WTC11 (cell line): ENCODE results near the gene BMP2K. TPM values are rescaled to one million over a fixed set of nuclear protein-coding genes. Genes with fewer than 3 reads are reported as not detected.

Experiments used
- ATAC-seq: fragments of 200-7000 bp; cut with Tn5 transposase; 2 replicates; pipeline ENCODE4 v1.10.0; 2021; ENCODE audit warnings: mild to moderate bottlenecking, moderate library complexity
- CTCF ChIA-PET: fragments of 300-600 bp; sonication (Branson Sonifier 250); formaldehyde crosslinking; loops from one replicate; lab custom pipeline; 2021; ENCODE audit warnings: antibody characterized with exemption; lab: Charles Lee
- POLR2A ChIA-PET: fragments of 350-600 bp; sonication (Branson Sonifier 250); formaldehyde crosslinking; loops from one replicate; lab custom pipeline; 2021; ENCODE audit warnings: antibody characterized with exemption; lab: Charles Lee
- DNase-seq: peaks from one replicate; pipeline ENCODE4 v3.0.0; 2021; ENCODE audit warnings: low spot score
- H3K27ac Mint-ChIP-seq: 2 replicates; pipeline ENCODE4 v1.8.0; 2021; ENCODE audit warnings: mixed read lengths
- H3K27me3 Mint-ChIP-seq: 2 replicates; pipeline ENCODE4 v1.8.0; 2021; ENCODE audit warnings: low read depth, mild to moderate bottlenecking, moderate library complexity, mixed read lengths
- H3K36me3 Mint-ChIP-seq: 2 replicates; pipeline ENCODE4 v1.8.0; 2021; ENCODE audit warnings: mixed read lengths
- H3K4me1 Mint-ChIP-seq: 2 replicates; pipeline ENCODE4 v1.8.0; 2022; ENCODE audit warnings: mixed read lengths
- H3K4me3 Mint-ChIP-seq: 2 replicates; pipeline ENCODE4 v1.8.0; 2021; ENCODE audit warnings: mild to moderate bottlenecking, moderate library complexity, mixed read lengths
- H3K9me3 Mint-ChIP-seq: 2 replicates; pipeline ENCODE4 v1.8.0; 2021; ENCODE audit warnings: mixed read lengths
- ATF2 ChIP-seq: sonication (generic); formaldehyde crosslinking; IDR thresholded peaks from 2 replicates; pipeline ENCODE4 v1.8.1; 2022; ENCODE audit warnings: low read depth, missing genetic modification reagents, borderline replicate concordance
- CTCF ChIP-seq: fragments of 200-600 bp; IDR thresholded peaks from 2 replicates; pipeline ENCODE4 v1.8.0; 2022; ENCODE audit warnings: antibody characterized with exemption
- EMX1 ChIP-seq: fragments of 250-450 bp; sonication (Bioruptor Pico); IDR thresholded peaks from 2 replicates; pipeline ENCODE4 v1.8.0; 2021; ENCODE audit warnings: mild to moderate bottlenecking
- ESRRA ChIP-seq: sonication (generic); formaldehyde crosslinking; IDR thresholded peaks from 2 replicates; pipeline ENCODE4 v1.8.1; 2022; ENCODE audit warnings: mild to moderate bottlenecking, missing genetic modification reagents, borderline replicate concordance
- FOXK1 ChIP-seq: sonication (generic); formaldehyde crosslinking; IDR thresholded peaks from 2 replicates; pipeline ENCODE4 v1.8.0; 2022; ENCODE audit warnings: mild to moderate bottlenecking, moderate library complexity, missing genetic modification reagents
- FOXP1 ChIP-seq: sonication (generic); formaldehyde crosslinking; IDR thresholded peaks from 2 replicates; pipeline ENCODE4 v1.8.0; 2022; ENCODE audit warnings: missing genetic modification reagents, mild to moderate bottlenecking, moderate library complexity, borderline replicate concordance
- GABPB1 ChIP-seq: sonication (generic); formaldehyde crosslinking; IDR thresholded peaks from 2 replicates; pipeline ENCODE4 v1.8.1; 2023; ENCODE audit warnings: mild to moderate bottlenecking, missing genetic modification reagents
- GTF2I ChIP-seq: fragments of 250-450 bp; sonication (Bioruptor Pico); conservative IDR thresholded peaks from 2 replicates; pipeline ENCODE4 v1.4.0; 2021; ENCODE audit warnings: mild to moderate bottlenecking
- JUN ChIP-seq: sonication (generic); formaldehyde crosslinking; IDR thresholded peaks from 2 replicates; pipeline ENCODE4 v1.8.0; 2023; ENCODE audit warnings: mild to moderate bottlenecking, missing genetic modification reagents
- NFE2L1 ChIP-seq: sonication (generic); formaldehyde crosslinking; IDR thresholded peaks from 2 replicates; pipeline ENCODE4 v1.8.1; 2023; ENCODE audit warnings: missing genetic modification reagents
- NR2C2 ChIP-seq: sonication (generic); formaldehyde crosslinking; IDR thresholded peaks from 2 replicates; pipeline ENCODE4 v1.8.0; 2022; ENCODE audit warnings: mild to moderate bottlenecking, missing genetic modification reagents
- NR3C1 ChIP-seq: sonication (generic); formaldehyde crosslinking; conservative IDR thresholded peaks from 2 replicates; pipeline ENCODE4 v1.8.1; 2023; ENCODE audit warnings: low read depth, mild to moderate bottlenecking, missing genetic modification reagents
- PRDM15 ChIP-seq: sonication (generic); formaldehyde crosslinking; IDR thresholded peaks from 2 replicates; pipeline ENCODE4 v1.8.0; 2022; ENCODE audit warnings: missing genetic modification reagents
- RORB ChIP-seq: fragments of 250-450 bp; sonication (Bioruptor Pico); IDR thresholded peaks from 2 replicates; pipeline ENCODE4 v1.9.0; 2021; ENCODE audit warnings: mild to moderate bottlenecking
- SMAD3 ChIP-seq: sonication (generic); formaldehyde crosslinking; IDR thresholded peaks from 2 replicates; pipeline ENCODE4 v1.8.0; 2022; ENCODE audit warnings: missing genetic modification reagents, mild to moderate bottlenecking, borderline replicate concordance
- TCF7 ChIP-seq: sonication (generic); formaldehyde crosslinking; IDR thresholded peaks from 2 replicates; pipeline ENCODE4 v1.8.0; 2022; ENCODE audit warnings: mild to moderate bottlenecking, low read depth, missing genetic modification reagents, moderate library complexity
- TEAD4 ChIP-seq: sonication (generic); formaldehyde crosslinking; IDR thresholded peaks from 2 replicates; pipeline ENCODE4 v1.8.0; 2022; ENCODE audit warnings: mild to moderate bottlenecking, missing genetic modification reagents
- ZNF219 ChIP-seq: sonication (generic); formaldehyde crosslinking; IDR thresholded peaks from 2 replicates; pipeline ENCODE4 v1.8.0; 2023; ENCODE audit warnings: missing genetic modification reagents, mild to moderate bottlenecking, borderline replicate concordance
- ZNF263 ChIP-seq: sonication (generic); formaldehyde crosslinking; IDR thresholded peaks from 2 replicates; pipeline ENCODE4 v1.8.1; 2022; ENCODE audit warnings: low read depth, mild to moderate bottlenecking, moderate library complexity, missing genetic modification reagents
- ZNF317 ChIP-seq: sonication (generic); formaldehyde crosslinking; IDR thresholded peaks from 2 replicates; pipeline ENCODE4 v1.8.1; 2023; ENCODE audit warnings: low read depth, mild to moderate bottlenecking, moderate library complexity, missing genetic modification reagents, borderline replicate concordance
- ZNF396 ChIP-seq: fragments of 250-450 bp; sonication (Bioruptor Pico); IDR thresholded peaks from 2 replicates; pipeline ENCODE4 v1.8.0; 2021; ENCODE audit warnings: mild to moderate bottlenecking, moderate library complexity, borderline replicate concordance
- ZNF423 ChIP-seq: fragments of 250-450 bp; sonication (Bioruptor Pico); IDR thresholded peaks from 2 replicates; pipeline ENCODE4 v2.1.2; 2022; ENCODE audit warnings: mild to moderate bottlenecking, moderate library complexity
- total RNA-seq: library from RNA; stranded (reverse); gene quantifications from 3 replicates; pipeline ENCODE4 v1.2.3, GENCODE V29; 2021
- TF ChIP-seq, protein P1 (sequence below): sonication (generic); formaldehyde crosslinking; IDR thresholded peaks from 2 replicates; pipeline ENCODE4 v1.8.1; 2022; ENCODE audit warnings: mild to moderate bottlenecking, moderate library complexity, missing genetic modification reagents
- TF ChIP-seq, protein P2 (sequence below): fragments of 250-450 bp; sonication (Bioruptor Pico); IDR thresholded peaks from 2 replicates; pipeline ENCODE4 v1.9.0; 2021; ENCODE audit warnings: mild to moderate bottlenecking
- TF ChIP-seq, protein P3 (sequence below): sonication (generic); formaldehyde crosslinking; IDR thresholded peaks from 2 replicates; pipeline ENCODE4 v1.8.0; 2022; ENCODE audit warnings: mild to moderate bottlenecking, missing genetic modification reagents
- TF ChIP-seq, protein P4 (sequence below): fragments of 250-450 bp; sonication (Bioruptor Pico); IDR thresholded peaks from 2 replicates; pipeline ENCODE4 v1.9.0; 2021; ENCODE audit warnings: mild to moderate bottlenecking

Gene BMP2K
- total RNA-seq, 1 experiment from 2014 or later: 19.9 TPM

- ChIA-PET CTCF (interaction anchor here (0.6 kb wide), 1 partner anchor 1178 kb away, joined by 3 read pairs; no protein-coding TSS in a partner anchor), POLR2A (interaction anchor here (0.5 kb wide), 1 partner anchor 176 kb away, joined by 4 read pairs; no protein-coding TSS in a partner anchor)
- TF ChIP-seq ZNF396: no peak
- no peak for TF ChIP-seq JUN (CRISPR knock-in tag)
- TF ChIP-seq RORB (CRISPR knock-in tag): no peak
- no peak for TF ChIP-seq SMAD3 (CRISPR knock-in tag)
- no peak for TF ChIP-seq NFE2L1
- no peak for TF ChIP-seq CTCF
- TF ChIP-seq TEAD4 (CRISPR knock-in tag): no peak
- no peak for TF ChIP-seq ZNF423 (CRISPR knock-in tag)
- TF ChIP-seq TCF7 (CRISPR knock-in tag): no peak
- no peak for TF ChIP-seq EMX1 (CRISPR knock-in tag)
- TF ChIP-seq, protein P1, sequence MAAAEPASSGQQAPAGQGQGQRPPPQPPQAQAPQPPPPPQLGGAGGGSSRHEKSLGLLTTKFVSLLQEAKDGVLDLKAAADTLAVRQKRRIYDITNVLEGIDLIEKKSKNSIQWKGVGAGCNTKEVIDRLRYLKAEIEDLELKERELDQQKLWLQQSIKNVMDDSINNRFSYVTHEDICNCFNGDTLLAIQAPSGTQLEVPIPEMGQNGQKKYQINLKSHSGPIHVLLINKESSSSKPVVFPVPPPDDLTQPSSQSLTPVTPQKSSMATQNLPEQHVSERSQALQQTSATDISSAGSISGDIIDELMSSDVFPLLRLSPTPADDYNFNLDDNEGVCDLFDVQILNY (CRISPR knock-in tag): no peak
- no peak for TF ChIP-seq ESRRA (CRISPR knock-in tag)
- TF ChIP-seq, protein P2, sequence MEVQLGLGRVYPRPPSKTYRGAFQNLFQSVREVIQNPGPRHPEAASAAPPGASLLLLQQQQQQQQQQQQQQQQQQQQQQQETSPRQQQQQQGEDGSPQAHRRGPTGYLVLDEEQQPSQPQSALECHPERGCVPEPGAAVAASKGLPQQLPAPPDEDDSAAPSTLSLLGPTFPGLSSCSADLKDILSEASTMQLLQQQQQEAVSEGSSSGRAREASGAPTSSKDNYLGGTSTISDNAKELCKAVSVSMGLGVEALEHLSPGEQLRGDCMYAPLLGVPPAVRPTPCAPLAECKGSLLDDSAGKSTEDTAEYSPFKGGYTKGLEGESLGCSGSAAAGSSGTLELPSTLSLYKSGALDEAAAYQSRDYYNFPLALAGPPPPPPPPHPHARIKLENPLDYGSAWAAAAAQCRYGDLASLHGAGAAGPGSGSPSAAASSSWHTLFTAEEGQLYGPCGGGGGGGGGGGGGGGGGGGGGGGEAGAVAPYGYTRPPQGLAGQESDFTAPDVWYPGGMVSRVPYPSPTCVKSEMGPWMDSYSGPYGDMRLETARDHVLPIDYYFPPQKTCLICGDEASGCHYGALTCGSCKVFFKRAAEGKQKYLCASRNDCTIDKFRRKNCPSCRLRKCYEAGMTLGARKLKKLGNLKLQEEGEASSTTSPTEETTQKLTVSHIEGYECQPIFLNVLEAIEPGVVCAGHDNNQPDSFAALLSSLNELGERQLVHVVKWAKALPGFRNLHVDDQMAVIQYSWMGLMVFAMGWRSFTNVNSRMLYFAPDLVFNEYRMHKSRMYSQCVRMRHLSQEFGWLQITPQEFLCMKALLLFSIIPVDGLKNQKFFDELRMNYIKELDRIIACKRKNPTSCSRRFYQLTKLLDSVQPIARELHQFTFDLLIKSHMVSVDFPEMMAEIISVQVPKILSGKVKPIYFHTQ (CRISPR knock-in tag): no peak
- TF ChIP-seq, all 79 proteins: peak for 0
- ATAC-seq (no peak), DNase-seq (no peak)
- H3K9me3 Mint-ChIP-seq: no peaks in the 10 kb centered on the region
- no peaks in the 10 kb centered on the region for H3K4me1 Mint-ChIP-seq
- no peaks in the 10 kb centered on the region for H3K27me3 Mint-ChIP-seq
- H3K4me3 Mint-ChIP-seq: no peak overlapping the region
- H3K27ac Mint-ChIP-seq: no peak overlapping the region
- H3K36me3 Mint-ChIP-seq: no peaks in the 10 kb centered on the region
Measured at GRCh38 chr4:78902298-78902697, 126.1 kb downstream of the BMP2K start.

DNA sequence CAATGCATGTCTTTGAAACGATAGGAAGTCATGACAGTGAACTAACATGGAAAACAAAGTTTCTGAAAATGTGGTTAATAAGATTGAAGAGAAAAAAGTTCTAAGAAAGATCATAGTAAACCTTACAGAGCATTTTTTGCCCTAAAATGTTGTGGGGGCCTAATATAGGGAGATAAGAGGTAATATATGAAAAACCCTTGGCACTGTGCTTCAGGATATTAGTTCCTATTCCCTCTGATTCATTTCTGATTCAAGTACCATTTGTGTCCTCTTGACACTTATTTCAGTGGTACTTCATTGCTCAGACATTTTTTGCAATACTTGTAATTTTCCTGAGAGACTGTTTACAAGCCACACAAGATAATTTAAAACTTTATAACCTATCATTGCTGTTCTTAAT is 128.0 kb downstream of the BMP2K start:
- Mint-ChIP-seq H3K27me3 (no peaks in the 10 kb centered on the region), H3K9me3 (no peaks in the 10 kb centered on the region), H3K27ac (no peak overlapping the region), H3K36me3 (no peaks in the 10 kb centered on the region), H3K4me1 (no peaks in the 10 kb centered on the region), H3K4me3 (no peak overlapping the region)
- ChIA-PET CTCF (no interaction called here), POLR2A (no interaction called here)
- DNase-seq (no peak), ATAC-seq (no peak)
- TF ChIP-seq ZNF219: no peak
- no peak for TF ChIP-seq EMX1 (CRISPR knock-in tag)
- TF ChIP-seq ATF2 (CRISPR knock-in tag): no peak
- TF ChIP-seq ZNF317 (CRISPR knock-in tag): no peak
- TF ChIP-seq ZNF263 (CRISPR knock-in tag): no peak
- no peak for TF ChIP-seq GABPB1
- no peak for TF ChIP-seq PRDM15 (CRISPR knock-in tag)
- no peak for TF ChIP-seq FOXP1
- no peak for TF ChIP-seq NR3C1 (CRISPR knock-in tag)
- TF ChIP-seq SMAD3 (CRISPR knock-in tag): no peak
- TF ChIP-seq, protein P3, sequence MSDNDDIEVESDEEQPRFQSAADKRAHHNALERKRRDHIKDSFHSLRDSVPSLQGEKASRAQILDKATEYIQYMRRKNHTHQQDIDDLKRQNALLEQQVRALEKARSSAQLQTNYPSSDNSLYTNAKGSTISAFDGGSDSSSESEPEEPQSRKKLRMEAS: no peak
- TF ChIP-seq JUN (CRISPR knock-in tag): no peak
- TF ChIP-seq NR2C2 (CRISPR knock-in tag): no peak
- TF ChIP-seq, protein P4, sequence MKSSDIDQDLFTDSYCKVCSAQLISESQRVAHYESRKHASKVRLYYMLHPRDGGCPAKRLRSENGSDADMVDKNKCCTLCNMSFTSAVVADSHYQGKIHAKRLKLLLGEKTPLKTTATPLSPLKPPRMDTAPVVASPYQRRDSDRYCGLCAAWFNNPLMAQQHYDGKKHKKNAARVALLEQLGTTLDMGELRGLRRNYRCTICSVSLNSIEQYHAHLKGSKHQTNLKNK (CRISPR knock-in tag): no peak
- TF ChIP-seq GTF2I (CRISPR knock-in tag): no peak
- TF ChIP-seq FOXK1 (CRISPR knock-in tag): no peak
